NT2/D1 (cell line): ENCODE data around the gene LRTM1.

Source experiments
- SUZ12 ChIP-seq: IDR thresholded peaks from 2 replicates; pipeline ENCODE4 v1.6.1; 2011; ENCODE audit not compliant: insufficient read length, insufficient read depth; ENCODE audit errors: extremely low read depth
- YY1 ChIP-seq: IDR thresholded peaks from 2 replicates; pipeline ENCODE4 v1.6.1; 2011; ENCODE audit not compliant: insufficient read length, insufficient read depth
- ZNF274 ChIP-seq: IDR thresholded peaks from 2 replicates; pipeline ENCODE4 v1.6.1; 2011; ENCODE audit warnings: mild to moderate bottlenecking, low read depth, low read length

GRCh38 chr3:54928046-54928770 is at the start of gene LRTM1:
- no peak for TF ChIP-seq SUZ12
- TF ChIP-seq YY1: no peak
- TF ChIP-seq ZNF274: no peak
